Measurements from ENCODE around the gene CAMK1D.

Gene CAMK1D

GRCh38 chr10:12656518-12657142, 307.3 kb downstream of the CAMK1D start:
- ChIA-PET CTCF (interaction anchor here (0.6 to 6.2 kb wide), 48 partner anchors 8 to 460 kb away, joined by 3 to 96 read pairs (median 4); partner anchors contain the start of genes CDC123 and OPTN), POLR2A (no interaction called here)
- DNase-seq (ENCODE audit: low read depth, low spot score): peak; percentile 29
- TF ChIP-seq CTCF (IDR thresholded peaks at IDR 0.05; ENCODE audit: insufficient read depth, low read length, missing control alignments): peak; percentile 48
- no peak overlapping the region for H3K4me3 ChIP-seq (ENCODE audit: low read depth, low read length)

- no peak for TF ChIP-seq CTCF (IDR thresholded peaks at IDR 0.05; ENCODE audit: insufficient read depth, low read length, missing control alignments)
- H3K4me3 ChIP-seq (ENCODE audit: low read depth, low read length): no peak overlapping the region
- DNase-seq (ENCODE audit: low read depth, low spot score): no peak
- POLR2A ChIA-PET: no interaction called here
- CTCF ChIA-PET: interaction anchor here (0.6 to 6.2 kb wide), 16 partner anchors 10 to 443 kb away, joined by 3 to 96 read pairs (median 6); partner anchors contain the start of gene OPTN
These were observed 308.1 kb downstream of the CAMK1D start for GRCh38 chr10:12657489-12657888.

- ChIA-PET POLR2A (no interaction called here), CTCF (interaction anchor here (0.7 to 3.7 kb wide), 2 partner anchors 394 to 443 kb away, joined by 3 to 37 read pairs; no protein-coding TSS in a partner anchor)
- no peak for DNase-seq (ENCODE audit: low read depth, low spot score)
These were observed 309.2 kb downstream of the CAMK1D start for GRCh38 chr10:12658526-12658925.

GRCh38 chr10:12659706-12660105, 310.4 kb downstream of the CAMK1D start:
- CTCF ChIA-PET: interaction anchor here (0.8 kb wide), 1 partner anchor 8 kb away, joined by 3 read pairs; no protein-coding TSS in a partner anchor

More at GRCh38 chr10:12658526-12658925, 309.2 kb downstream of the CAMK1D start:
- H3K4me3 ChIP-seq (ENCODE audit: low read depth, low read length): no peak overlapping the region
- no peak for TF ChIP-seq CTCF (IDR thresholded peaks at IDR 0.05; ENCODE audit: insufficient read depth, low read length, missing control alignments)

GRCh38 chr10:12660812-12661211, 311.5 kb downstream of the CAMK1D start:
- ChIA-PET CTCF (interaction anchor here (1.2 to 1.3 kb wide), 2 partner anchors 12 to 50 kb away, joined by 3 to 6 read pairs; no protein-coding TSS in a partner anchor), POLR2A (no interaction called here)
- no peak overlapping the region for H3K4me3 ChIP-seq (ENCODE audit: low read depth, low read length)
- DNase-seq (ENCODE audit: low read depth, low spot score): no peak
- no peak for TF ChIP-seq CTCF (IDR thresholded peaks at IDR 0.05; ENCODE audit: insufficient read depth, low read length, missing control alignments)

More at GRCh38 chr10:12659706-12660105, 310.4 kb downstream of the CAMK1D start:
- DNase-seq (ENCODE audit: low read depth, low spot score): no peak
- TF ChIP-seq CTCF (IDR thresholded peaks at IDR 0.05; ENCODE audit: insufficient read depth, low read length, missing control alignments): no peak
- no peak overlapping the region for H3K4me3 ChIP-seq (ENCODE audit: low read depth, low read length)
- POLR2A ChIA-PET: no interaction called here

- POLR2A ChIA-PET: interaction anchor here (0.5 to 1.0 kb wide), 2 partner anchors 40 to 202 kb away, joined by 3 read pairs; no protein-coding TSS in a partner anchor
- no peak for DNase-seq (ENCODE audit: low read depth, low spot score)
- CTCF ChIA-PET: interaction anchor here (1.0 to 1.5 kb wide), 5 partner anchors 11 to 447 kb away, joined by 3 to 6 read pairs (median 3); no protein-coding TSS in a partner anchor
- H3K4me3 ChIP-seq (ENCODE audit: low read depth, low read length): no peak overlapping the region
- TF ChIP-seq CTCF (IDR thresholded peaks at IDR 0.05; ENCODE audit: insufficient read depth, low read length, missing control alignments): no peak
These were observed 312.3 kb downstream of the CAMK1D start for GRCh38 chr10:12661671-12662070.
